ENCODE results near the gene CEMIP2.
A peak's percentile ranks its signal among the peaks of the same experiment; 100 is the strongest.
"Not testable (repeated sequence)": the region's sequence is repeated elsewhere in the genome, so short reads cannot be mapped to it uniquely, and the experiment has no call there.

CEMIP2 gene

DNA sequence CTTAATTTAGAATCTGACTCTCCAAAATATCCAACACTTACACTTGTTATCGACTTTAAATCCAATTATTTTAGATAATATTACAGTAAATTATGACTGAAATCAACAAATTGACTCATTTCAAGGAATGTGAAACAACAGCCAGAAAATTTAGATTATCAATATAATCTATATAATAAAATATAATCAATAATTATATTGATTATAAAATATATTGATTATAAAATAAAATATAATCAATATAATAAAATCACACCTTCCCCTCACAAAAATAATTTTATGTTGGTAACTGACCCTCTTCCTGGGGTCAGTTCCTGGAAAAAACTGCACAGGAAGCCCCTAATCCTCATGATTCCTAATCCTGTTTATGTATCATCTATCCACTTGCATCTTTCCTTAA lies 91.1 kb downstream of the CEMIP2 start:
- DNase-seq (ENCODE audit: low read depth) = no peak

DNA sequence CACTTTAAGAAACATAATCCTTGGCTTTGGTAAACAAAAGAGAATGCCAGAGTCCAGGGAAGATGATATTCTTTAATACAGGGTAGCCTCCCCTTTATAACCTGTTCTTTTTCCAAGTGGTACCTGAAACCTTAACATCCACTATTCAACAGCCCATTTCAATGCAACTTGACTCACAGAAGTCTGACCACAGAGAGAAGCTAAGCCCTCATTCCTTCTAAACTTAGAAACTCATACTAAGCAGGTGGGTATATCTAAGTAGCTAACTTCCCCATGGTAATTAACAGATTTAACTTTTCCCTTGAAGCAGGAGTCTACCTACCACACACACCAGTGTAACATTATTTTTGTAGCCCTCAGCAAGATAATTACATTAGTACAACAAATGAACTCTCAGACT lies 91.9 kb downstream of the CEMIP2 start:
- no peak for DNase-seq (ENCODE audit: low read depth)

DNA sequence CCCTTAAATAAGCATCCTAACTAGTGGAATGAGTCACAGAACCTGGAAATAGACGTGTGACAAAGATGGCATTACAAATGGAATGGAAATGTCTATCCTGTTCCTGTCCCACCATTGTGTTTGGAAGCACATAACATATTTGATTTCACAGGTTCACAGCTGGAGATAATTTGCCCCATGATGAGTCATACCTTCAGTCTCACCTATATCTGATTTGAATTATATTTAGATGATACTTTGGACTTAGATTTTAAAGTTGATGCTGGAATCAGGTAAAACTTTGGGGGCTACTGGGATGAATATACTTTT lies 92.5 kb downstream of the CEMIP2 start:
- no peak for DNase-seq (ENCODE audit: low read depth)

DNA sequence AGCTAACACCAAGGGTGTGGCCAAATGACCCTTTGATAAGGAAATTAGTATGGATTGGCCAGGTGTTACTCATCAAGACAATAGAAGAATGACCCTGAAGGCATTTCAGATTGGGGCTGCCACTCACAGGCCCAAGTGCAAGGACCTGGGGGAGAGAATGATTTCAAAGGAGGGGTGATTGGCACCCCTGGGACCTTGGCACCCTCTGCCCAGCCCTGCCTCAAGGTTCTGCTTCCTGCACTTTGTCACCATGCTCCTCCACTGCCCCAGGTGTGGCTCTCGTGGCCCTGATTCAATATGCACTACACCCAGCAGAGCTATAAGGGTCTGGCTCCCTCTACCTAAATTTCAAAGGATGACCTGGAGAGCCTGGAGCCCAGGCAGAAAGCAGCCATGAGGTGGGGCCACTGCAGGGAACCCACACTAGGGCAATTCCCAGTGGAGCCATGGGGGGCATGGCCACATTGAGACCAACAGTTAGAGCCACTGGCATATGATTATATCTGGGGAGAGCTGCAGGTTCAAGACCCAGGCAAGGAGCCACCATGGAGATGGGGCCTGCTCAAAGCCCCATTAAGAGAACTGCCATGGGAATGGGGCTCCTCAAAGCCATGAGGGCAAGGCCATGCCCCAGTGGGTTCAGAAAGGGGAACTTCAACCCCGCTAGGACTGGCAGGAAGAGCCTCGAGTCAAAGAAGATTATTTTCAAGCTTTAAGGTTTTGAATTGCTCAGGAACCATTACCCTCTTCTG lies 93.0 kb downstream of the CEMIP2 start:
- DNase-seq (ENCODE audit: low read depth) = no peak

DNA sequence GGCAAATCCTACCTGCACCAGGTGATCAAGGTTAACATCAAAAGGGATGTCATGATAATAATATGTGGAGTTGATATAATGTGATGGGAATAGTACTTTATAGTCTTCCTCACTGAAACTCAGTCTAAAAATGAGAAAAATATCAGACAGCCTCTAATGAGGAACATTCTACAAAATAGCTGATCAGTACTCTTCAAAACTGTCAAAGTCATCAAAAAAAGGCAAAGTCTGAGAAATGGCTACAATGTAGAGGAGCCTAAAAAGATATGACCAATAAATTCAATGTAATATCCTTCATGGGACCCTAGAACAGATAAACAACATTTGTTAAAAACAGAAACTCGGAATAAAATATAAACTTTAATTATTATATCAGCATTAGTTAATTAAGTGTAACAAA lies 95.7 kb downstream of the CEMIP2 start:
- no peak for DNase-seq (ENCODE audit: low read depth)

DNA sequence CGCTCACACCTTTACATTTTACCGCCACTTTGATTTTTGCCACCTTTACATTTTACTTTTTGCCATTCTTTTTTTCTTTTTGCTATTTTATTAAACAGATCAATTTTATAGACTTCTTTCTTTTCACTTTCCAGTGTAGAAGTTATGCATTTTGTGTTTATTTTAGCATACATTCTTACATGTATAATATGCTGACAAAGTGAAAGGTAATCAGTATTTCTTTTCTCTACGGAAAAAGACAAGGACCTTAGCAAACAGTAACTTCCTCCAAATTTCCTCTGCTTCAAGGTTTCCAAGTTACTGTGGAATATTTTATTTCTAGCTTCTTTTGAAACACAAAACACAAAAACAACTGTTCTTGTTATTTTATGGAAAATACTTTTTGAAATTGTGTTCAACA lies 97.0 kb downstream of the CEMIP2 start:
- no peak for DNase-seq (ENCODE audit: low read depth)

DNA sequence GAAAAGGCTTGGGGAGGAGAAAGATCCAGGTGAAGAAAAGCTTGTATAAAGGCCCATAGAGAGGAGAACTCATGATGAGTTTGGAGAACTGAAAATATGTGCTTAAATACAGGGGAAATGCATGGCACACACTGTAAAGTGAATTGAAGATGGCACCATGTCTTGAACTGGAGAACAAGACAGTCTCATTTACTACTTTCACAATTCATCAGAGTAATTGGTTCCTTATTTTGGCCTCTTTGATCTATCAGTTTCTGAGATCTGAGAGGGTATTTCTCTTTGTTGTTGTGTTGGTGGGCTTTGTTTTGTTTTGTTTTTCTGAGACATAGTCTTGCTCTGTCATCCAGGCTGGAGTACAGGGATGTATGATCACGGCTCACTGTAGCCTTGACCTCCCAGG lies 98.2 kb downstream of the CEMIP2 start:
- no peak for DNase-seq (ENCODE audit: low read depth)

DNA sequence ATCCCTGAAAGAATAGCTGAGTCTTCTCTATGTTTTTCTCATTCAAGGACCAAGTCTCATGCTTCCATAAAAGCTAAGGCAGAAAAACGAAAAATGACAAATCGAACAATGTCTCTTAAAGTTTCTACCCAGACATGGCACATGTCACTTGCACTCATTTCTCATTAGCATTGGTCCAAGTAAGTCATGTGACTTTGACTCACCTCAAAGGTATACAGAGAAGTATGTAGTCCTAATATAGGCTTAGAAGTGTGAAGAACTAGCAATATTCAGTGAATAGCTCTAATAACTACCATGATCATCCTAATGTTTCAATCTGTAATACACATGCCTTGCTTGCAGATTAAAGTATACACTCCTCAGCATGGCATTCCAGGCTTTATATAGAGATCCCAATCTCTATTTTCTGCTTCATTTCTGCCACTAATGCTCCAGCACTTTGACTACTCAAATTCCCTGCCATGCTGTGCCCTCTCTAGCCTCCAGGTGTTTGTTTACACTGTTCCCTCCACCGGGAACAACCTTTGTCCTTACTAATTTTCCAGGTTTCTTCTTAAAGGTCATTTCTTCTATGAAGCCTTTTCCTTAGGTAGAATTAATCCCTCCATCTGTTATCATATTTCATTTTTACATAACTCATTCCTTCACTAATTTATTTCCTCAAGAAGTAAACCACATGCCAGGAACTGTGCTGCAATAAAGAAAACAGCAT lies 98.9 kb downstream of the CEMIP2 start:
- no peak for DNase-seq (ENCODE audit: low read depth)

DNA sequence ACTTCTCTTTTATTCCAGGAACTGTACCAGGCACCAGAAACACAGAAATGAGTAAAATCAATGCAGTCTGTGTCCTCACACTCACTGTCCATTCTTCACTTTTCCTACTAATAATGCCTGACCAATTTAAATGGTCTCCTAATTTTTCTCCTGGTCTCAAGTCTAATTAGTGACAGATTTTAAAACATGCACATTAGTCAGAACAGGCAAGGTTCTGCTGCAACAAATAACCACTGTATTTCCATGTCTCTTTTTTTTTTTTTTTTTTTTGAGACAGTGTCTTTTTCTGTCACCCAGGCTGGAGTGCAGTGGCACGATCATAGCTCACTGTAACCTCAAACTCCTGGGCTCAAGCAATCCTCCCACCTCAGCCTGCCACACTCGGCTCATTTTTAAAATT lies 99.6 kb downstream of the CEMIP2 start:
- DNase-seq (ENCODE audit: low read depth) = no peak

DNA sequence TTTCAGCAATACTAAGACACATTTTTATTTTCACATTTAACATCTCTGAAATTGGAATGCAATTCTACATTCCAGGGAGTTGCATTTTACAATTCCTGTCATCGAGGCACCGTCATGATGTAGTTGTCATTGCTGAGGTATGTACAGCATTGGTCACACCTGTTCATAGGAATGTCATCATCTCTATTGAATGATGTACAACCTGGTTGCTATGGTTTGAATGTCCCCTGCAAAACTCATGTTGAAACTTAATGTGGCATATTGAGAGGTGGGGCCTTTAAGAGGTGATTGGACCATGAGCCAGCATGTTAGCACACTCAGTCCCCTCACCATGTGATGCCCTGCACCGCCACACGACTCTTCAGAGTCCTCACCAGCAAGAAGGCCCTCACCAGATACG lies 103.1 kb downstream of the CEMIP2 start:
- no peak for DNase-seq (ENCODE audit: low read depth)

DNA sequence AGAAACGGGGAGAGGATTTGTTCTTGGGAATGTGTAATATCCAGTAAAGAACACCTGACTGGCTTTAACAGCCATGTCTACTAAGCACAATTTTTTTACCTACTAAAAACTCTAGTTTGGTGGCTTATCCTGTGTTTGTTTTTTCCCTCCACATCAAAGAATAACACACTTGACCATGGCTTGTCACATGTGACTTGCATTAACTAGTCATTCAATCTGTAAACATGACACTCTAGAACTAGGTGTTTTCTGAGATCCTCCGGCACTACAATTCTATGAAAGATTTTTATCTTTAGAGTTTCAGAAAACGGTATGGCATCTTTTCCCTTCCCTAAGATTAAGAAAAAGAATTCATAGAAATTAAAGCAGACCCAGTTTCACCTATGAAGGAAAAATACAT lies 103.7 kb downstream of the CEMIP2 start:
- DNase-seq (ENCODE audit: low read depth) = no peak

DNA sequence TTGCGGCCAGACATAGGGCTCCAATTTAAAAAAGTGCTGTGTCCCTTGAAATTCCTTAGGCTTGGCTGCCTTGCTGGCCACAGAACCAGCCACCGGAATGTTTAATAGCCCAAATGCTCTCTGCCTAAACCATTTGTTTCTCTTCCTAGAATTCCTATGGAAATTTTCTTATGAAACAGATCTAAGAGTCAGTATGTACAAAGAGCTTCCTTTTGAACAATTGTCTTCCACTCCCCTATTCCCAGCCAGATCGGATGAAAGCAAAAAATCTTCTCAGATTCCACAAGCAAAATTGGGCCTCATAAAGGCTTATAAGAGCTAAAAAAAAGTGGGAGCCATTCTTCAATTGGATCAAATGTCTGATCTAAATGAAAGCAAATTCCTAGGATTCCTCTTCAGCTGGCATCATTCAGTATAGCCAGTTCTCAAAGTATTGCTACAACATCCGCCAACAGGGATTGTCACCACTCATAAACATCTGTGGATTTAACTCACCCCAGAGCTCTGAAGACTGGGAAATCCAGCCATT lies 104.3 kb downstream of the CEMIP2 start:
- no peak for DNase-seq (ENCODE audit: low read depth)

DNA sequence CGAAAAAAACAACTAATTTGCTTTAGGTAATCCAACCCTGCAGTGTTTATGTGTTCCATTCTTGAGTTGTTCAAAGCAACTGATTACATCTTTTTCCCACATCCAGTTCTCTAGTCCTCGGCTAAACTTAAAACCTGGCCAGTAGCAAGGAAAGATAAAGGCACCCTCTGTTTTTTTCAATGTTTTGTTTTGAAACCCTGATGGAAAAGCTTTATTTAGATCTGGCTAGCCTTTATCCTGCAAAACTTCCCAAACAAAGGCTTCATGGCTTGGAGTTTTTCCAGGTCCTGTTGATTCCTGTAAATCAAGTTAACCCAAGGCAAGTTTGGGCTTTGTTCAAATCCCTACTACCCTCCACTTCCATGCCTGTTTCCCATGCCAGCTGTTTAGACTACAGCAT lies 105.1 kb downstream of the CEMIP2 start:
- DNase-seq (ENCODE audit: low read depth) = no peak

DNA sequence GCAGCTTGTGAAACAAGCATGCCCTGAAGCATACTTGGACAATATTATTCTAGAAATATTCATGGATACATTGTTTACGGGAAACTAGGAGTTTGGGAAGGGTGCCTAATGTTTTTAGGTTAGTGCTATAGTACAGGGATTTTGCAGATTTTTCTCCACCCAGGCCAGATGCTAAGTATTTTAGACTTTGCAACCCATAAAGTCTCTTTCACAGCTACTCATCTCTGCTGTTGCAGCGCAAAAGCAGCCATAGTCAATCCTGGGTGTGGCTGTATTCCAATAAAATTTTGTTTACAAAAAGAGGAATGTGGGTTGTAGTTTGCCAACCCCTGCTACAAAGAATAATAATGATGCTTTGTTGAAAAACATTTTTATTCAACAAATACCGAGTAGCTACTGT lies 106.2 kb downstream of the CEMIP2 start:
- no peak for DNase-seq (ENCODE audit: low read depth)

DNA sequence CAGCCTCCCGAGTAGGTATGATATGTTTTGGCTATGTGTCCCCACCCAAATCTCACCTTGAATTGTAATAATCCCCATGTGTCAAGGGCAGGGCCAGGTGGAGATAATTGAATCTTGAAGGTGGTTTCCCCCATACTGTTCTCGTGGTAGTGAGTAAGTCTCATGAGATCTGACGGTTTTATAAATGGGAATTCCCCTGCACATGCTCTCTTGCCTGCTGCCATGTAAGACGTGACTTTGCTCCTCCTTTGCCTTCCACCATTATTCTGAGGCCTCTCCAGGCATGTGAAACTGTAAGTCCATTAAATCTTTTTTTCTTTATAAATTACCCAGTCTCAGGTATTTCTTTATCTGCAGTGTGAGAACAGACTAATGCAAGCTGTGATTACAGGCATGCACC lies 111.0 kb downstream of the CEMIP2 start:
- DNase-seq (ENCODE audit: low read depth) = not testable (repeated sequence)

DNA sequence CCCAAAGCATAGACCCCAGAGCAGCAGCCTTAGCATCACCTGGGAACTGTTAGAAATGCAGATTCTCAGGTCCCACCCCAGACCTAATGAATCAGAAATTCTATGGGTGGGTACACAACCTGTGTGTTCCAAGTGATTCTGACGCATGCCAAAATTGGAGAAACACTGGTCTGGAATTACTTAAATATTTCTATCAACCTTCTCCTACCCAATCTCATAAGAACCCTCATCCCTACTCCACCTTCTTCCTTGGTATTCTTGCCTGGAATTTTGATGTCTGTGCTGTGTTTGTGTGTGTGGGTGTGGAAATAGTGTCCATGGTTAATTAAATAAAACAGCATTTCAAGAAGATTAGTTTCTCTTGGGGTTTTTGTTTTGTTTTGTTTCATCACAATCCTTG lies 111.8 kb downstream of the CEMIP2 start:
- DNase-seq (ENCODE audit: low read depth) = no peak

DNA sequence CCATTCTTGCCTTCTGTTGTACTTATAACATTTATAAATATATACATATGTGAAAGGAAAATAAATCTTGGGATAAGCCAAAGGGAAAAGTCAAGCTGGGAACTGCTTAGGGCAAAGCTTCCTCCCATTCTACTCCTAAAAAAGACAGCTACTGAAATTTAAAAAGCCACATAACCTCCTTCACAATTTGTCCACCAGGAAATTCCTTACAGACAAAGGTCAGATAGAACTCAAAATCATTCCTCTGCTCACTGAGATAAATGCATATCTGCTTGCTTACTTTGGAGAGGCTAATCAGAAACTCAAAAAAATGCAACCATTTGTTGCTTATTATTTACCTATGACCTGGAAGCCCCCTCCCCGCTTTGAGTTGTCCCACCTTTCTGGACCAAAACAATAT lies 112.5 kb downstream of the CEMIP2 start:
- no peak for DNase-seq (ENCODE audit: low read depth)

DNA sequence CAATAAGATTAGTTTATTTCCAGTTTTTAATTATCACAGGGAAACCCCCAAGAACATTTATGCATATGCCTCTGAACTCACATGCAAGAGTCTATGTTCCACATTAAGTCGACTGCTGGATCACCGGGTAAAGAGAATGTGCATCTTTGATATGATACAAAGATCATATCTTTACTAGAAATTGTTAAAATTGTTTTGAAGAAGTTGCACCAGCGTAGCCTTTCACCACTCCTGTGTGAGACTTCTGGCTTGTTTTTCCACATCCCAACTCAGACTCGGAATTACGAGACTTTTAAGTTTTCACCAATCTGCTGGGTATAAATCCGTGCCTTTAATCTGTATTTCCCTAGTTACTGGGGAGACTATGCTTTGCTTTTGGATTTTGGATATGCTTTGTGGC lies 113.2 kb downstream of the CEMIP2 start:
- no peak for DNase-seq (ENCODE audit: low read depth)

DNA sequence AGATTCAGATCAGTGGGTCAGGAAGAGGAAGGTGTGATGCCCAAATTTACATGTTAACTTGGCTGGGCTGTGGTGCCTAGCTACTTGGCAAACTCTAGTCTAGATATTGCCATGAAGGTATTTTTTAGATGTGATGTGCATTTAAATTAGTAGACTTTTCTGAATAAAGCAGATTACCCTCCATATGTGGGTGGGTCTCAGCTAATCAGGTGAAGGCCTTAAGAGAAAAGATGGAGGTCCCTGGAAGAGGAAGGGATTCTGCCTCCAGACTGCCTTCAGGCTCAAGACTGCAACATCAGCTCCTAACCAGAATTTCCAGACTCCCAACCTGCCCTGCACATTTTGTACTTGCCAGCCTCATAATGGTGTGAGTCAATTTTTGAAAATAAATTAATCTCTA lies 115.8 kb downstream of the CEMIP2 start:
- no peak for DNase-seq (ENCODE audit: low read depth)

DNA sequence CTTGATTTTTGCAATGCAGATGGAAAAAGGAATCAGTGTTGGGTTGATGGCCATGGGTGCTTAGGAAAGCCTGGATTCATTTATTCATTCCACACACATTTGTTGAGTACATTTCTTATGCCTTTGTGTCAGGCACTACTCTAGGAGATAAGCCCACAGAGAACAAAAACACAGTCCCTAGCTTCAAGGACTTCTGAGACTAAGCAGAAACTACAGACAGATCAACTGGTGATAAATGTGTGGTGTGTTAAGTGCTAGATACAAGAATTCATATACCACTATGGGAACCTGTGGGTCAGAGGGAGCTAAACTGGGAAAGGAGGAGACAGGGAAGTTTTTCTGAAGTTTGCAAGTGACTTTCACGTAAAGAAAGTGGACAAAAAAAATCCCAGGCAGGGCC lies 119.9 kb downstream of the CEMIP2 start:
- no peak for DNase-seq (ENCODE audit: low read depth)

DNA sequence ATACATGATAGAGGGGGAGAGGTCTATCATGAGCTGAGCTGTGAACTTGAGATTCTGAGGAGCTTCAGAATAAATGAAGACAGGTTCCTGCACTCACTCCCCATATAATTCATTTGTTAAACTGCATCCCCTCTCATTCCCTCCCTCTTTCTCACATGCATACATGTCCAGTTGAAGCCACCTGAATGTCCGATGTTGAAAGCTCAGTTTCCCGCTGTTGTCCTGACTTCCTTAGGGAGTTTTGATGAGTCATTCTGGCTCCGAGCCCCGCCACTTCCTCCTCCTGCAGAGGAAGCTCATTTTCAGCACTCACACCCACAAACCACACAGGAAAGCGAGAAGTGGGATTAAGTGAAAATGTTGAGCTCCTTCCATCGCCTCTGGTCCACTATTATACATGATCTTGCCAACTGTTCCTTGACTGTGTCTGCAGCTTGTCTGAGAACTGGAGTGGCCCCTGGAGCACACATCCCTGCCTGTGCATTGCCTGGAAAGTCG lies 121.2 kb downstream of the CEMIP2 start:
- DNase-seq (ENCODE audit: low read depth) = peak; percentile 37

DNA sequence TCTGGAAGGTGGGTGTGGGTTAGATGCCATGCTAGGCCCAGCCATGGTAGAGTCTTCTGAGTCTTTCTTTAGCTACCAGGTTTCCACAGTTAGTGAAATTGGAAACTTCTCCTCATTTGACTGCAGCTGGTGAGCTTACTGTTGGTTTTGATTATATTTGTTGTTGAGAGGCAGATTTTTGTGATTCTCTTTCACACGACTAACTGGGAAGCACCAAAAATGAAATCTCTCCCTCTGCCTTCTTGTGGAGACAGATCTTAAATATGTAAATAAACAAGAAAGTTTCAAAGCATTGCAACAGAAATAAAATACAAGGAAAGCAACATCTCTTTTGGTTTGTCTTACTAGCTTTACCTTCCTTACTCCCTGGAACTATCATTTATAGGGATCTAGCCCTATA lies 122.2 kb downstream of the CEMIP2 start:
- no peak for DNase-seq (ENCODE audit: low read depth)

DNA sequence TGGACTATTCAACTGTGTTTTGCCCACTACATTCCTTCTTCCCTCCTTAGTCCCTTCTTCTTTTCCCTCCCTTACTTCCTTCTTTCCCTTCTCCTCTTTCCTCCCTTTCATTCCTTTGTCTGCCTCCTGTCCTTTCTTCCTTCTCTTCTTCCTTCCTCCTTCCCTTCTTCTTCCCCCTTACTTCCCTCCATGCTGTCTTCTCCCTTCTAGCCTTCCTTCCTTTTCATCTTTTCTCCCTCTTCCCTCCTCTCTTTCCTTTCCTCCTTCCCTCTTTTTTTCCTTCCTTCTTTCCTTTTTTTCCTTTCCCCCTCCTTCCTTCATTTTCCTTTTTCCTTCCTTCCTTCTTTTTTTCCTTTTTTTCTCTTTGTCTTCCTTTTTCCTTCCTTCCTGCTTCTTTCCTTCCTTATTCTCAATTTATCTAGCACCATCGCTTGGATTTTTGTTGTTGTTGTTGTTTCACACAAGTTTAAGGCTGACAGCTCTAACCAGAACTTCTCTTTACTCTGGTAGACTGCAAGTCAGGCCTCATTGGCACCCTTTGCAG lies 123.4 kb downstream of the CEMIP2 start:
- DNase-seq (ENCODE audit: low read depth) = no peak
